PC-9 (cell line): ENCODE measurements around the gene TACC3.

Experiments used
- CTCF ChIP-seq: fragments of 200-600 bp; sonication (generic); conservative IDR thresholded peaks from 2 replicates; pipeline ENCODE4 v1.6.1; 2017; ENCODE audit warnings: mixed run types, antibody characterized with exemption, mild to moderate bottlenecking, moderate library complexity
- EZH2 ChIP-seq: fragments of 200-600 bp; sonication (generic); IDR thresholded peaks from 2 replicates; pipeline ENCODE4 v1.8.0; 2017; ENCODE audit warnings: antibody characterized with exemption, low read depth

- TF ChIP-seq CTCF (no peak), EZH2 (no peak)
Measured at GRCh38 chr4:1749826-1750225, 28.5 kb downstream of the TACC3 start.
